ENCODE data around the gene KRT24. TPM values are rescaled to one million over a fixed set of nuclear protein-coding genes. Genes with fewer than 3 reads are reported as not detected.
A peak's percentile ranks its signal among the peaks of the same experiment; 100 is the strongest.

Gene KRT24
- total RNA-seq, 4 donors from 2014 or later = 0.17 to 0.52 (median 0.42) TPM; not detected in 1

GRCh38 chr17:40664582-40665333 lies 38.8 kb downstream of the KRT24 start, which contains the start of gene KRT222:
Gene KRT222, minus strand, starts transcription at chr17:40665177. Its CDS starts 78 bp downstream, at chr17:40665099.
- TF ChIP-seq POLR2A (IDR thresholded peaks at IDR 0.05; ENCODE audit: low read depth) = no peak
- no peak for TF ChIP-seq CTCF (IDR thresholded peaks at IDR 0.05)
- no peak for TF ChIP-seq POLR2AphosphoS5 (IDR thresholded peaks at IDR 0.05)
- Histone ChIP-seq H3K27me3 (peaks cover 0 to 31% (median 0%) of the 10 kb centered on the region in 4 donors), H3K27ac (replicated peaks in 1 of 4) (no peak within 1 kb of the TSS), H3K4me3 (peak within 1 kb of the TSS; percentile 13 to 54 (median 30)), H3K36me3 (no peaks in the 10 kb centered on the region), H3K4me1 (peaks cover 0 to 3% (median 0%) of the 10 kb centered on the region in 4 donors), H3K9me3 (no peaks in the 10 kb centered on the region)
- 8% methylated on average over 12 of the region's 12 CpGs for WGBS
- DNase-seq (ENCODE audit: extremely low spot score) = no peak
- intact Hi-C loops (cut with DNase I) = no loop called here

GRCh38 chr17:40663252-40663651 lies 40.3 kb downstream of the KRT24 start:
- peaks cover 0 to 31% (median 0%) of the 10 kb centered on the region in 4 donors for H3K27me3 ChIP-seq
- no peak for TF ChIP-seq POLR2A (IDR thresholded peaks at IDR 0.05; ENCODE audit: low read depth)
- no peak overlapping the region for H3K4me3 ChIP-seq
- no peaks in the 10 kb centered on the region for H3K36me3 ChIP-seq
- 89% methylated on average over 3 of the region's 3 CpGs for WGBS
- DNase-seq (ENCODE audit: extremely low spot score) = no peak
- H3K27ac ChIP-seq (replicated peaks in 1 of 4) = no peak overlapping the region
- intact Hi-C loops (cut with DNase I) = no loop called here
- peaks cover 0 to 3% (median 0%) of the 10 kb centered on the region in 4 donors for H3K4me1 ChIP-seq
- no peaks in the 10 kb centered on the region for H3K9me3 ChIP-seq

DNA sequence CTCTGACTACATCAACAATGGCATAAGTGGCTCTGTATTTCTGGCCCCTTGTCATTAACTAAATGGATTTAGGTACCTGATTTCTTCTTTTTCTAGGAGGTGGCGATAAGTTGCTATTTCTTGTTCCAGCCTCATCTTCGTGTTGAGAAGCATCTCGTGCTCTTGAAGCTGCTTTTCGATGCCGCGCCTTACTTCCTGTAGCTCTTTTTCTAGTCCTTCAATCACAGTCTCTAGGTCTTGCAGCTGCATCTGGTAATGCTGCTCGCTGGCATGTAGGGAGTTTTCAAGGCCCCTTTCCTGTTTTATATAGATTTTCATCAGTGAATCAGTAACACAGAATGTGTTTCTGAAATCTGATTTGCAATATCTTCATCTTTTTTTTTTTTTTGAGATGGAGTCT lies 43.6 kb downstream of the KRT24 start:
- 88% methylated on average over 7 of the region's 7 CpGs for WGBS
- no peak for TF ChIP-seq POLR2AphosphoS5 (IDR thresholded peaks at IDR 0.05)
- TF ChIP-seq CTCF (IDR thresholded peaks at IDR 0.05) = no peak
- TF ChIP-seq EP300 (IDR thresholded peaks at IDR 0.05) = no peak
- TF ChIP-seq POLR2A (IDR thresholded peaks at IDR 0.05; ENCODE audit: low read depth) = no peak
- H3K27me3 ChIP-seq = peaks cover 0 to 6% (median 0%) of the 10 kb centered on the region in 4 donors
- H3K4me1 ChIP-seq = peaks cover 0 to under 1% (median 0%) of the 10 kb centered on the region in 4 donors
- intact Hi-C loops (cut with DNase I) = no loop called here
- H3K4me3 ChIP-seq = no peak overlapping the region
- H3K9me3 ChIP-seq = no peaks in the 10 kb centered on the region
- no peaks in the 10 kb centered on the region for H3K36me3 ChIP-seq
- no peak for DNase-seq (ENCODE audit: extremely low spot score)
- H3K27ac ChIP-seq (replicated peaks in 1 of 4) = no peak overlapping the region

DNA sequence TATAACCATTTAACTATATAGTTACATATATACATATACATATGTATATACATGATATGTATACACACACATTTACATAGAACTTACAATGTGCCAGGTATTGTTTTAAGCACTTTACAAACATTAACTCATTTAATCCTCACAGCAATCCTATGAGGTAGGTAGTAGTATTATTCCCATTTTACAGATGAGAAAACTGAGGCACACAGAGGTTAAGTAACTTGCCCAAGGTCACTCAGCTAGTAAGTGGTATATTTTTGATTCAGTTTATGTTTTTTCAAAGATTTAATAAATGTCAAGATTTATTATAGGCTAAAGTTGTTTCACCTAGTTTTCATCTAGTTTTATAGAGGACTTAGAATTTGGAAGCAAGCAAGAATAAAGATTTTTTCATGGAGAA lies 45.2 kb downstream of the KRT24 start:
- Histone ChIP-seq H3K4me3 (no peak overlapping the region), H3K9me3 (no peaks in the 10 kb centered on the region), H3K36me3 (no peaks in the 10 kb centered on the region), H3K4me1 (peaks cover 0 to 4% (median 4%) of the 10 kb centered on the region in 4 donors), H3K27ac (replicated peaks in 1 of 4) (no peak overlapping the region), H3K27me3 (peaks cover 0 to 3% (median 0%) of the 10 kb centered on the region in 4 donors)
- no peak for TF ChIP-seq POLR2AphosphoS5 (IDR thresholded peaks at IDR 0.05)
- no peak for TF ChIP-seq POLR2A (IDR thresholded peaks at IDR 0.05; ENCODE audit: low read depth)
- TF ChIP-seq EP300 (IDR thresholded peaks at IDR 0.05) = no peak
- TF ChIP-seq CTCF (IDR thresholded peaks at IDR 0.05) = no peak
- no peak for DNase-seq (ENCODE audit: extremely low spot score)
- intact Hi-C loops (cut with DNase I) = no loop called here

DNA sequence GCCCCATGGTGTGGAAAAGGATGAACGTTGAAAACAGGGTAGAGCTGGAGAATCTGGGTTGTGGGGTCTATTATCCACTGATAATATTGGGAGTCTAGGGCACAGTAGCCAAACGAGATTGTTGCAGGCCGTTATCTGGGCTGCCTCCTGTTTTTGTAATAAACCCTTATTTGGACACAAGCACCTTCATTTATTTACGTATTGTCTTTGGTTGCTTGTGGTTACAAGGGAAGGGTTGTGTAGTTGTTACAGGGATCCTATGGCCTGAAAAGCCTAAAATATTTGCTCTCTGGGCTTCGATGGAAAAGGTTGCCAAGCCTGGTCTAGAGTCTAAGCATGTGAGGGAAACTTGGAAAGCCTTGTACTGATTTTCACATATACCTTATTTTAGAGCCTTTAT lies 51.6 kb downstream of the KRT24 start:
- intact Hi-C loops (cut with DNase I) = no loop called here
- Histone ChIP-seq H3K4me1 (peaks cover 9 to 23% (median 18%) of the 10 kb centered on the region in 4 donors), H3K9me3 (no peaks in the 10 kb centered on the region), H3K4me3 (no peak overlapping the region), H3K27ac (replicated peaks in 1 of 4) (peak overlapping the region in 1 of 4 donors; percentile 10), H3K27me3 (no peaks in the 10 kb centered on the region), H3K36me3 (no peaks in the 10 kb centered on the region)
- 79% methylated on average over 5 of the region's 5 CpGs for WGBS
- TF ChIP-seq POLR2AphosphoS5 (IDR thresholded peaks at IDR 0.05) = no peak
- TF ChIP-seq EP300 (IDR thresholded peaks at IDR 0.05) = no peak
- no peak for DNase-seq (ENCODE audit: extremely low spot score)

Data from esophagus muscularis mucosa (tissue), 4 donors.